KMS-11 (cell line): ENCODE results near the gene KCNJ6.

Source experiments
- H2AFZ ChIP-seq: fragments of 200-600 bp; sonication (generic); 2 replicates; pipeline ENCODE4 v1.6.1; 2016; ENCODE audit warnings: antibody characterized with exemption, mixed run types, low read depth
- H3K27ac ChIP-seq: fragments of 200-600 bp; sonication (generic); 2 replicates; pipeline ENCODE4 v1.6.1; 2016; ENCODE audit warnings: mild to moderate bottlenecking, mixed run types
- H3K27me3 ChIP-seq: fragments of 200-600 bp; sonication (generic); 2 replicates; pipeline ENCODE4 v1.6.1; 2017; ENCODE audit warnings: mild to moderate bottlenecking, low read depth, mixed run types, moderate library complexity; ENCODE audit not compliant: insufficient read depth
- H3K36me3 ChIP-seq: fragments of 200-600 bp; sonication (generic); 2 replicates; pipeline ENCODE4 v1.6.1; 2017; ENCODE audit warnings: mild to moderate bottlenecking, mixed run types; ENCODE audit not compliant: insufficient read depth
- H3K4me1 ChIP-seq: fragments of 200-600 bp; sonication (generic); 2 replicates; pipeline ENCODE4 v1.6.1; 2016; ENCODE audit warnings: mild to moderate bottlenecking, low read depth, mixed run types; ENCODE audit not compliant: poor library complexity, severe bottlenecking
- H3K4me2 ChIP-seq: fragments of 200-600 bp; sonication (generic); 2 replicates; pipeline ENCODE4 v1.7.0; 2016; ENCODE audit warnings: mild to moderate bottlenecking, mixed run types
- H3K4me3 ChIP-seq: fragments of 200-600 bp; sonication (generic); IDR thresholded peaks from 2 replicates; pipeline ENCODE4 v1.6.1; 2017; ENCODE audit warnings: low read depth, low read length, mixed read lengths; ENCODE audit not compliant: insufficient read depth
- H3K79me2 ChIP-seq: fragments of 200-600 bp; sonication (generic); 2 replicates; pipeline ENCODE4 v1.6.1; 2016; ENCODE audit warnings: low read depth, mixed run types; ENCODE audit not compliant: insufficient read depth
- H3K9ac ChIP-seq: fragments of 200-600 bp; sonication (generic); 2 replicates; pipeline ENCODE4 v1.6.1; 2016; ENCODE audit warnings: mild to moderate bottlenecking, mixed run types
- H4K20me1 ChIP-seq: fragments of 200-600 bp; sonication (generic); 2 replicates; pipeline ENCODE4 v1.6.1; 2016; ENCODE audit warnings: mild to moderate bottlenecking, mixed run types; ENCODE audit not compliant: insufficient read depth
- CTCF ChIP-seq: fragments of 200-600 bp; sonication (generic); conservative IDR thresholded peaks from 2 replicates; pipeline ENCODE4 v1.6.1; 2017; ENCODE audit warnings: low read depth, mild to moderate bottlenecking, antibody characterized with exemption, low read length, moderate library complexity, mixed read lengths

KCNJ6 gene

DNA sequence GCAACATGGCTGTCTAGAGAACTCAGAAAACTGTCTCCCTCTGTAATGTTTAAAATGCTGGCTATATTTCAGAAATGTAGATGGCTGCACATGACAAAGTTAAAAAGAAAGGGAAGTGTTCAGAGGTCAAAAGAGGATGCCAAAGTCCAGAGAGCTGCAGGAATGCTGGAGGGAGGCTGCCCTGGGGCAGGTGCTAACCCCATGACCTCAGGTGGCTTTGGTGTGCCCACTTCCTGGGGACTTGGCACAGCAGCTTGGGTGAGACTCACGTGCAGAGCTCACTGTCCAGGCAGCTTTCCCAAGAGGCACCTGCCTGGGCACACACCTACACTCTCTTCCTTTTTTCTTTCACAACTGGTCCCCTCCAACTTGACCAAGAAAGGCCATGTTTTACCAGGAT is 256.4 kb downstream of the KCNJ6 start:
- H3K4me1 ChIP-seq: no peaks in the 10 kb centered on the region
- no peaks in the 10 kb centered on the region for H3K27me3 ChIP-seq
- H3K79me2 ChIP-seq: no peaks in the 10 kb centered on the region
- no peak overlapping the region for H3K4me2 ChIP-seq
- no peak overlapping the region for H3K4me3 ChIP-seq
- TF ChIP-seq CTCF: no peak
- no peak overlapping the region for H3K9ac ChIP-seq
- no peak overlapping the region for H3K27ac ChIP-seq
- H4K20me1 ChIP-seq: no peaks in the 10 kb centered on the region
- no peak overlapping the region for H2AFZ ChIP-seq
- H3K36me3 ChIP-seq: no peaks in the 10 kb centered on the region

- Histone ChIP-seq H2AFZ (no peak overlapping the region), H3K4me3 (no peak overlapping the region), H3K4me2 (no peak overlapping the region), H3K27ac (no peak overlapping the region), H3K4me1 (no peaks in the 10 kb centered on the region), H3K79me2 (no peaks in the 10 kb centered on the region), H4K20me1 (no peaks in the 10 kb centered on the region), H3K9ac (no peak overlapping the region), H3K36me3 (no peaks in the 10 kb centered on the region), H3K27me3 (no peaks in the 10 kb centered on the region)
- no peak for TF ChIP-seq CTCF
Observed at GRCh38 chr21:37658817-37659458, 257.3 kb downstream of the KCNJ6 start.

GRCh38 chr21:37658121-37658816 is 258.0 kb downstream of the KCNJ6 start:
- H3K79me2 ChIP-seq: no peaks in the 10 kb centered on the region; the same call in 1 of the 2 replicates
- peaks cover 3% of the 10 kb centered on the region for H3K4me1 ChIP-seq
- no peak overlapping the region for H3K27ac ChIP-seq
- H4K20me1 ChIP-seq: no peaks in the 10 kb centered on the region
- H3K27me3 ChIP-seq: no peaks in the 10 kb centered on the region
- TF ChIP-seq CTCF: no peak
- no peak overlapping the region for H3K9ac ChIP-seq
- H2AFZ ChIP-seq: no peak overlapping the region
- H3K36me3 ChIP-seq: no peaks in the 10 kb centered on the region
- no peak overlapping the region for H3K4me3 ChIP-seq
- no peak overlapping the region for H3K4me2 ChIP-seq

DNA sequence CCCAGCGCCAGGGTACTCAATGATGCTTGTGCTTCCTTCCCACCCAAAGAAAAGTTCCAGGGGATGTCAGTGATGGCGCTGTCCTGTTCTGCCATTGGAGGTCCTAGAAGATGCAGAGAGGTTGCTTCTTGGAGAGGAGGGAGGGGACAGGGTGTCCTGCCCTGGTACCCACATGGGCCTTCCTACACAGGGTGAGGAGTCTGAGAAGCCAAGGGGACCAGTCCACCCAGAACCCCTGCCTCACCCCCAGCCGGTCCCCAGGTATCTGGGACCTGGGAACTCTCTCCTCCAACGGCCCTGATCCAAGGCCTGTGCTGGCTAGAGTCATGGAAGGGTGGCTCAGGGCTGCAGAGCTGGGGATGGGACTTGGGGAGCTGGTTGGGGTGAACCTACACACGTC is 259.4 kb downstream of the KCNJ6 start:
- Histone ChIP-seq H3K4me2 (no peak overlapping the region), H3K9ac (no peak overlapping the region), H2AFZ (no peak overlapping the region), H4K20me1 (no peaks in the 10 kb centered on the region), H3K27me3 (no peaks in the 10 kb centered on the region), H3K36me3 (no peaks in the 10 kb centered on the region), H3K79me2 (no peaks in the 10 kb centered on the region; the same call in 1 of the 2 replicates), H3K4me1 (peaks cover 12% of the 10 kb centered on the region), H3K27ac (no peak overlapping the region), H3K4me3 (no peak overlapping the region)
- TF ChIP-seq CTCF: no peak
